ENCODE data around the gene ANKRD6.
"Not testable (repeated sequence)": the region's sequence is repeated elsewhere in the genome, so short reads cannot be mapped to it uniquely, and the experiment has no call there.

ANKRD6 gene

GRCh38 chr6:89432875-89433251 lies at the start of gene ANKRD6:
ANKRD6 (plus strand) TSS chr6:89433152; CDS start chr6:89566977, 133,825 bp downstream.
- DNase-seq, result peak; percentile 52

- DNase-seq, result peak; percentile 18
Observed at GRCh38 chr6:89385156-89385667, 47.7 kb upstream of the ANKRD6 start.

- DNase-seq, result no peak
Observed at GRCh38 chr6:89385846-89386245, 47.1 kb upstream of the ANKRD6 start.

- DNase-seq, result no peak
Observed at GRCh38 chr6:89386917-89387491, 45.9 kb upstream of the ANKRD6 start.

GRCh38 chr6:89387516-89388201 lies 45.3 kb upstream of the ANKRD6 start:
- DNase-seq, result peak; percentile 14

- no peak for DNase-seq
Observed at GRCh38 chr6:89388846-89389245, 44.1 kb upstream of the ANKRD6 start.

GRCh38 chr6:89392823-89393222 lies 40.1 kb upstream of the ANKRD6 start:
- no peak for DNase-seq

- no peak for DNase-seq
Observed at GRCh38 chr6:89393659-89394058, 39.3 kb upstream of the ANKRD6 start.

- DNase-seq, result not testable (repeated sequence)
Observed at GRCh38 chr6:89397884-89398283, 35.1 kb upstream of the ANKRD6 start.

GRCh38 chr6:89398762-89399525 lies 34.0 kb upstream of the ANKRD6 start:
- DNase-seq, result no peak

- no peak for DNase-seq
Observed at GRCh38 chr6:89400050-89400449, 32.9 kb upstream of the ANKRD6 start.

- DNase-seq, result no peak
Observed at GRCh38 chr6:89400912-89401399, 32.0 kb upstream of the ANKRD6 start.

- DNase-seq, result no peak
Observed at GRCh38 chr6:89402776-89403175, 30.2 kb upstream of the ANKRD6 start.

GRCh38 chr6:89404512-89404911 lies 28.4 kb upstream of the ANKRD6 start:
- DNase-seq, result no peak

- DNase-seq, result no peak
Observed at GRCh38 chr6:89406141-89406540, 26.8 kb upstream of the ANKRD6 start.

GRCh38 chr6:89409461-89410035 lies 23.4 kb upstream of the ANKRD6 start:
- DNase-seq, result no peak

- no peak for DNase-seq
Observed at GRCh38 chr6:89410231-89410761, 22.7 kb upstream of the ANKRD6 start.

GRCh38 chr6:89410788-89411144 lies 22.2 kb upstream of the ANKRD6 start:
- DNase-seq, result no peak

GRCh38 chr6:89411145-89412070 lies 21.5 kb upstream of the ANKRD6 start:
- DNase-seq, result no peak

- no peak for DNase-seq
Observed at GRCh38 chr6:89412071-89413005, 20.6 kb upstream of the ANKRD6 start, which contains the start of gene RRAGD. RRAGD (minus strand) TSS chr6:89412273; CDS start chr6:89411993, 280 bp downstream.

- no peak for DNase-seq
Observed at GRCh38 chr6:89413006-89413400, 19.9 kb upstream of the ANKRD6 start.

Data from fibroblast of skin of right quadriceps (primary cell).